Activated naive CD4-positive, alpha-beta T cell treated with anti-CD3 and anti-CD28 coated beads, Interleukin-2, amount 10 ng/mL, durations not matched to agents 7 days and 5 days (primary cell): Measurements from ENCODE around the gene RPTOR.

ENCODE experiments used
- CTCF ChIA-PET: fragments of 350-600 bp; sonication (Branson Sonifier 250); formaldehyde crosslinking; loops from one replicate; lab custom pipeline; 2021; ENCODE audit warnings: antibody characterized with exemption; lab: Charles Lee
- DNase-seq: peaks from one replicate; pipeline ENCODE4 v3.0.0-alpha.2; 2020
- H3K27ac Mint-ChIP-seq: one replicate; pipeline ENCODE4 v1.8.0; 2021; ENCODE audit warnings: mild to moderate bottlenecking, moderate library complexity, mixed read lengths
- H3K27me3 Mint-ChIP-seq: one replicate; pipeline ENCODE4 v1.8.0; 2021; ENCODE audit warnings: mild to moderate bottlenecking, mixed read lengths
- H3K36me3 Mint-ChIP-seq: one replicate; pipeline ENCODE4 v1.8.0; 2021; ENCODE audit warnings: mixed read lengths
- H3K4me1 Mint-ChIP-seq: one replicate; pipeline ENCODE4 v1.8.0; 2021; ENCODE audit warnings: mixed read lengths
- H3K4me3 Mint-ChIP-seq: one replicate; pipeline ENCODE4 v1.8.0; 2021; ENCODE audit warnings: mild to moderate bottlenecking, moderate library complexity, mixed read lengths
- H3K9me3 Mint-ChIP-seq: one replicate; pipeline ENCODE4 v1.8.0; 2021; ENCODE audit warnings: mixed read lengths

The RPTOR gene

DNA sequence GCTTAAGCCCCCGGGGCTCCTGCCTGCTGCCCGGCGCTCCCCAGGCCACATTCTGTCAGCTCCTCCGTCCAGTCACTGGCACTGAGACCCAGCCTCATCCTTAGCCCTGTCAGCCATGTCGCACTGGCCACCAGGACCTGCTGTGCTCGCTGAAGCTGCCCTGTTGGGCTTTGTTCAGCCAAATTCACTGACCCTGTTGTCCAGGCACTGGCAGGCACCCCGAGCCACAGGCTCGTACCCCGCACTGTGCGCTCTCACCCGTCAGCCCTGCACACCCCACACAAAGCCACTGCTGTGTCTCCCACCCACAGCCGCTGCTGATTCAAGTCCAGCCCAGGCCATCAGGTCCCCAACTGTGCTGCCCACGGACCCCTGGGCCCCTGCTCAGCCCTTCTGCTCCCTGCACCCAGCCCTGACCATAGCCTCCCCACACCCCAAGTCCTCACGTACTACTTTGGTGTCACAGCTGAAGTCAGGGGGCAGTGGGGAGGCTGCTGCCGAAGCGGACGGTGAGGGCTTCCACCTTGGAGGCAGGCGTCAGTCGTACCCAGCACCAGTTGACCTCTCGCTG, 315.5 kb downstream of the RPTOR start:
- Mint-ChIP-seq H3K4me1 (peaks cover 94% of the 10 kb centered on the region), H3K27ac (peak overlapping the region; percentile 99)
- CTCF ChIA-PET: interaction anchor here (0.6 to 1.0 kb wide), 2 partner anchors 17 to 32 kb away, joined by 3 read pairs; no protein-coding TSS in a partner anchor

DNA sequence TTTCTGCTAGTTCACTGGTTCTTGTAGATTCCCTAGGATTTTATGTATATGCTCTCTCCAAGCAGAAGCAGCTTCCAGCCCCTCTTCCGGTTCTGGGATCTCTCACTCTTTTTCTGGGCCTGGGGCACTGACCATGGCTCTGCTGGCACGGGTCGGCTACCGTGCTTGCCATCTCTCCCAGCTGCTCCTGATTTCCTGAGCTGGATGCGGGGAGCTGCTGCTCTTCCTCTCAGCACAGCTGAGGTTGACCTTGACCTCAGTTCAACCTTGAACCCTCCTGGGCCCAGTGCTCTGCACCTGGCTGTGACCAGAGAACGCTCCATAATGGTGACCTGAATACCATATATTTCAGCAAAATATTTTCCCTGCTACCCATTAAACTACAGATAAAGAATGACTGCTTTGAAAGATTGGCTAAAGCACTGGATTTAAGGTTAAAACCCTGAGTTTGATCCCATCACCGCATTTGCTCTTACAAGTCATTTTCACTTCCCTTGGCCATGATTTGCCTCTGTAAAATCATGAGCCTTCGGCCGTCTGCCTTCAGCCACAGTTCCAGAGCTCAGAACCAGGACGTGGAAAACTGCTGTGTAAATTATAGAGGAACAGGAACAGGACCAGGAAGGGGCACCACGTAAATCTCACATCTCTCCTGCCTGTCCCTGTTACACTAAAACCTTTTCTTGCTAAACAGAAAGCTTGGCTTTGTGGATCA, 316.2 kb downstream of the RPTOR start:
- CTCF ChIA-PET: interaction anchor here (0.7 to 1.4 kb wide), 5 partner anchors 16 to 434 kb away, joined by 3 to 4 read pairs (median 3); no protein-coding TSS in a partner anchor
- Mint-ChIP-seq H3K4me1 (peaks cover 93% of the 10 kb centered on the region), H3K9me3 (peaks cover 17% of the 10 kb centered on the region), H3K4me3 (peak overlapping the region; percentile 15), H3K27me3 (no peaks in the 10 kb centered on the region), H3K36me3 (peaks cover 76% of the 10 kb centered on the region), H3K27ac (peak overlapping the region; percentile 99)
- DNase-seq: no peak

More for the DNA sequence above, 315.5 kb downstream of the RPTOR start:
- no peak for DNase-seq
- H3K4me3 Mint-ChIP-seq: no peak overlapping the region
- no peaks in the 10 kb centered on the region for H3K27me3 Mint-ChIP-seq
- peaks cover 83% of the 10 kb centered on the region for H3K36me3 Mint-ChIP-seq
- H3K9me3 Mint-ChIP-seq: peaks cover 17% of the 10 kb centered on the region

DNA sequence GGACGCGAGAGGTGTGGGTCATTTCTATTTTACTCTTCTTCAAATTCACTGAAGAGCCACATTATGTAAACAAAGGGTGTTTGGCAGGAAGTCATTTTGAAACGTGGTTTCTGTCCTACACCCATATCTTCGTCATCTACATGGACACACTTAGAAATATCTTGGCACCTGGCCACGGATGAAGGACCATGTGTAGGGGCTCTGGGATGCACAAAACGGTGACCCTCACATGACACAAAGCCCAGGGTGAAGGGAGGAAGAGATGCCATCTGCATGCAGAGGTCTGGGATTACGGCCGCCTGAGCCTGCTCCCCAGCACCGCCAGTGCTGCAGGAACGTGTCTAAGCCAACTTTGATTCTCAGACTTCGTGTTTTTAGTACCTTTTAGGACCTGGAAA, 316.8 kb downstream of the RPTOR start:
- H3K9me3 Mint-ChIP-seq: peaks cover 17% of the 10 kb centered on the region
- DNase-seq: no peak
- H3K36me3 Mint-ChIP-seq: peaks cover 73% of the 10 kb centered on the region
- CTCF ChIA-PET: interaction anchor here (0.7 to 1.4 kb wide), 7 partner anchors 16 to 434 kb away, joined by 3 to 4 read pairs (median 3); no protein-coding TSS in a partner anchor
- peak overlapping the region; percentile 15 for H3K4me3 Mint-ChIP-seq
- peaks cover 91% of the 10 kb centered on the region for H3K4me1 Mint-ChIP-seq
- peak overlapping the region; percentile 99 for H3K27ac Mint-ChIP-seq
- H3K27me3 Mint-ChIP-seq: no peaks in the 10 kb centered on the region

DNA sequence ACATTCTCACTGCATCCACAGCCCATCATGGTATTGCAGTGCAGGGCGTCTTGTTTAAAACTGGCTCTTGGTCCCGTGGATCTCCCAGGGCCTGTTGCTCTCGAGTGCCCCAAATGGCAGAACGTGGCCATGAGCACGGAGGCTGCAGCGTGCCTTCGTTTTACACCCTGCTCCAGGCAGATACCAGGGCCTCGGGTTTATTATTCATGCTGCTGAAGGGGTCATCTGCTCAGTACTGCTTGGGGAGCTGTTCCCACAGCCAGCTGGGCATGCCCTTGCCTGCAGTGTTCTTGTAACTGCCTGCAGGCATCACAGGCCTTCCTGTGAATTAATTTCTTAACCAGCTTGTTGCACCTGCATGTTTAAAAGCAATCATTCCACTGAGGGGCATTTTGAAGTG, 317.3 kb downstream of the RPTOR start:
- Mint-ChIP-seq H3K27ac (peak overlapping the region; percentile 99), H3K36me3 (peaks cover 69% of the 10 kb centered on the region), H3K4me1 (peaks cover 91% of the 10 kb centered on the region), H3K4me3 (no peak overlapping the region), H3K9me3 (peaks cover 17% of the 10 kb centered on the region), H3K27me3 (no peaks in the 10 kb centered on the region)
- CTCF ChIA-PET: interaction anchor here (0.8 to 1.4 kb wide), 4 partner anchors 29 to 81 kb away, joined by 3 to 4 read pairs (median 3); no protein-coding TSS in a partner anchor
- peak; percentile 77 for DNase-seq

DNA sequence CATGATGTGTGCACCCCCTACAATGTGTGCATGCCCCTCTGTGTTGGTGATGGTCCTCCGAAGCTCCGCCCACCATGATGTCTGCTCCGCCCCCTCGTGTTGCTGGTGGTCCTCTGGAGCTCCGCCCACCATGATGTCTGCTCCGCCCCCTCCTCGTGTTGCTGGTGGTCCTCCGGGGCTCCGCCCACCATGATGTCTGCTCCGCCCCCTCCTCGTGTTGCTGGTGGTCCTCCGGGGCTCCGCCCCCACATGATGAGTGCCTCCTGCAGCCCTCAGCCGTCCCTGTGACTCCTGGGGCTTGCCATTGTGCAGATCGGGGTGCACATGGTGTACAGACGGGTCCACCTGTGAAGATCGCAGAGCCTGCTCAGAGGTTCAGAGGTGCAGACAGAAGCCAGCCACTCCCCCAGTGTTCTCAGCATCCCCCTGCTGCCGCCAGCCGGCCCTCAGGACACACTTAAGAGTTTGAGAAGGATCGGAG, 317.9 kb downstream of the RPTOR start:
- CTCF ChIA-PET: interaction anchor here (0.9 to 1.4 kb wide), 3 partner anchors 30 to 81 kb away, joined by 3 to 4 read pairs (median 3); no protein-coding TSS in a partner anchor
- Mint-ChIP-seq H3K4me3 (no peak overlapping the region), H3K36me3 (peaks cover 66% of the 10 kb centered on the region), H3K27me3 (no peaks in the 10 kb centered on the region), H3K27ac (peak overlapping the region; percentile 99), H3K9me3 (peaks cover 17% of the 10 kb centered on the region), H3K4me1 (peaks cover 91% of the 10 kb centered on the region)
- no peak for DNase-seq

DNA sequence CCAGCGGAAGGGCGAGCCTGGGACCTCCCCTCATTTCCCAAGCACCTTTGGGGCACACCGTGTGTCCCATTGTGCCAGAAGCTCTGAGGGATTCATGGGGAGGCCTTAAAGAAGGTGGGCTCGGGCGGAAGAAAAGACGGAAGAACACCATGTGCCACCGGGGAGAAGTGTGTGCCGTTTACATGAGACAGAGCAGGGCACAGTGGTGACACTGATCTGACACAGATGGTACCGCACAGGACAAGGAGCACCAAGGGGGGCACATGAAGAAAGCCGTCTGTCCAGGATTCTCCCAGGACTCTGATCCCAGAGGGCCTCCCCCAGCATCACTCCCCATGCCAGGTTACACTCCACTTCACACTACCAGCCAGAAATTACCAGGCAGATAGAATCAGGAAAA, 318.3 kb downstream of the RPTOR start:
- CTCF ChIA-PET: no interaction called here
- DNase-seq: no peak
- peak overlapping the region; percentile 64 for H3K27ac Mint-ChIP-seq
- peaks cover 66% of the 10 kb centered on the region for H3K36me3 Mint-ChIP-seq
- H3K4me3 Mint-ChIP-seq: no peak overlapping the region
- H3K27me3 Mint-ChIP-seq: no peaks in the 10 kb centered on the region
- peaks cover 17% of the 10 kb centered on the region for H3K9me3 Mint-ChIP-seq
- peaks cover 91% of the 10 kb centered on the region for H3K4me1 Mint-ChIP-seq

DNA sequence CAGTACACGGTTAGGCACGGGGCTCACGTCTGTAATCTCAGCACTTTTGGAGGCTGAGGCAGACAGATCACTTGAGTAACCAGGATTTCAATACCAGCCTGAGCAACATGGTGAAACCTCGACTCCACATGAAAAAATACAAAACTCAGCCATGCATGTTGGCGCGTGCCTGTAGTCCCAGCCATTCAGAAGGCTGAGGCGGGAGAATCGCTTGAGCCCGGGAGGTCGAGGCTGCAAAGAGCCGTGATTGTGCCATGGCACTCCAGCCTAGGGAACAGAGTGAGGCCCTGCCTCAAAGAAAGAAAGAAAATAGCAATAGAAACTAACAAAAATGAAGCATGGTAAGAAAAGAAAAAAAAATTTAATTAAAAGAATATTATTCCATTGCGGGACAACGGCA, 319.0 kb downstream of the RPTOR start:
- peaks cover 91% of the 10 kb centered on the region for H3K4me1 Mint-ChIP-seq
- H3K4me3 Mint-ChIP-seq: no peak overlapping the region
- peak overlapping the region; percentile 64 for H3K27ac Mint-ChIP-seq
- H3K9me3 Mint-ChIP-seq: peaks cover 17% of the 10 kb centered on the region
- CTCF ChIA-PET: interaction anchor here (3.2 kb wide), 1 partner anchor 35 kb away, joined by 30 read pairs; no protein-coding TSS in a partner anchor
- no peak for DNase-seq
- peaks cover 63% of the 10 kb centered on the region for H3K36me3 Mint-ChIP-seq
- H3K27me3 Mint-ChIP-seq: no peaks in the 10 kb centered on the region

DNA sequence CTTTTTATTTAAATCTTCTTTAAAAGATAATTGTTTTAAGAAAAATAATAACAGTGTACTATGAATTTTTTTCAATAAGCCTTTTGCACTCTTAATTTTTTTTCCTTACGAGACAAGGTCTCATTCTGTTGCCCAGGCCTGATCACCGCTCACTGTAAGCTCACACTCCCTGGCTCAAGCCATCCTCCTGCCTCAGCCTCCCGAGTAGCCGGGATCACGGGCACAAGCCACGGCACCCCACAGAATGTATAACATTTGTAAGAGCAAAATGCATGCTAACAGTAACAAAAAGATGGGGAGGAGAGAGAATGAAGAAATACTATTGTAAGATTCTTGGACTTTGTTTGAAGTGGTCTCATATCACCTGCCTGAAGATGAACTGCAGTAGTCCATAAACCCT, 320.1 kb downstream of the RPTOR start:
- CTCF ChIA-PET: interaction anchor here (3.2 kb wide), 1 partner anchor 34 kb away, joined by 30 read pairs; no protein-coding TSS in a partner anchor
- Mint-ChIP-seq H3K27me3 (no peaks in the 10 kb centered on the region), H3K9me3 (peaks cover 17% of the 10 kb centered on the region), H3K36me3 (peaks cover 60% of the 10 kb centered on the region), H3K4me3 (no peak overlapping the region), H3K27ac (no peak overlapping the region), H3K4me1 (peaks cover 89% of the 10 kb centered on the region)
- no peak for DNase-seq

DNA sequence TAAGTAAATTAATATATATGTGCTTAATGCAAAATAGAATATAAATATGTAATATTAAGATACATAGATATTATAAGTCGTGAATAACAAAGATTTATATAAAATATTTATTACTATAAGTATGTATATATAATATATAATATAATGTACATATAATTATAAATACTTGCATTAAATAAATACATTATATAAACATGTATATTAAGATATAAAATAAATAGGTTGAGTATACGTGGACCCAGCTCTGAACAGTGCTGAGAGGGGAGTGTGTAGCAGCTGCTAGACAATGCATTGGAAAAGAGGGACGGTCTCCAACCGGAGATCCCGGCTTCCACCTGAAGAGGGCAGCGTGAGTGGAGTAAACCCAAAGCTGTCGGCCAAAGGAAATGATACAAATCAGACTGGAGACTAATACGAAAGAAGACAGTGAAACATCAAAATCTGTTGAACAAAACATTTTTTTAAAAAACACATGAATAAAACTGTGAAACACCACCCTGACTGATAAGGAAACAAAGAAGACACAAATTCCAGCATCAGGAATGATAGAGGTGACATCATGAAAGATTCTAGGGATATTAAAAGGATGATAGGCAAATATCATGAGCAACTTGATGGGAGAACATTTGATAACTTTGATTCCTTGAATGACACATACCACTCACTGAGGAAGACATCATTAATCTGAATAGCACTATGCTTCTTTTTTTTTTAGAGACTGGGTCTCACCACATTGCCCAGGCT, 321.6 kb downstream of the RPTOR start:
- Mint-ChIP-seq H3K27me3 (no peaks in the 10 kb centered on the region), H3K4me3 (no peak overlapping the region), H3K4me1 (peaks cover 89% of the 10 kb centered on the region), H3K9me3 (peaks cover 17% of the 10 kb centered on the region), H3K36me3 (peaks cover 58% of the 10 kb centered on the region), H3K27ac (peak overlapping the region; percentile 25)
- CTCF ChIA-PET: interaction anchor here (0.7 to 3.2 kb wide), 4 partner anchors 10 to 104 kb away, joined by 3 to 30 read pairs (median 4); no protein-coding TSS in a partner anchor
- DNase-seq: peak; percentile 83

DNA sequence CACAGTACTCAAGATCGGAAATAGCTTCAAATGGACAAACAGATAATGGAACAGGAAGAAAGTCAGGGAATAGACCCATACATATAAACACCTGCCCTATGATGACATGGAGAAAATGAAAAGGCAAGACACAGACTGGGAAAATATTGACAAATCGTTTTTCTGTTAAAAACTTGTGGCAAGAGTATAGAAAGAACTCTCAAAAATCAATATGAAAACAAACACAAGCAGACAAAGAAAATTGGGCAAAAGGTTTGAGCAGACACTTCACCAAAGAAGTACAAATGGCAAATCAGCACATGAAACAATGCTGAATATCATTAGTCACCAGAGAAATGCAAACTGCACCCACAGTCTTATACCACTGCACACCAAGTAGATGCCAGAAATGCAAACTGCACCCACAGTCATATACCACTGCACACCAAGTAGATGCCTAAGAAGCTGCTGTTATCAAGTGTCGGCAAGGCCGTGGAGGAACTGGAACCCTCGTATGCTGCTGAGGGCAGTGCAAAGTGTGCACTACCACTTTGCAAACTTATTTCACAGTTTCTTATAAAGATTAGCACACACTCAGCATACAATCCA, 323.5 kb downstream of the RPTOR start:
- Mint-ChIP-seq H3K36me3 (peaks cover 47% of the 10 kb centered on the region), H3K4me1 (peaks cover 89% of the 10 kb centered on the region), H3K4me3 (no peak overlapping the region), H3K27ac (peak overlapping the region; percentile 22), H3K9me3 (peaks cover 14% of the 10 kb centered on the region), H3K27me3 (no peaks in the 10 kb centered on the region)
- CTCF ChIA-PET: interaction anchor here (1.1 kb wide), 1 partner anchor 31 kb away, joined by 4 read pairs; no protein-coding TSS in a partner anchor
- DNase-seq: no peak

DNA sequence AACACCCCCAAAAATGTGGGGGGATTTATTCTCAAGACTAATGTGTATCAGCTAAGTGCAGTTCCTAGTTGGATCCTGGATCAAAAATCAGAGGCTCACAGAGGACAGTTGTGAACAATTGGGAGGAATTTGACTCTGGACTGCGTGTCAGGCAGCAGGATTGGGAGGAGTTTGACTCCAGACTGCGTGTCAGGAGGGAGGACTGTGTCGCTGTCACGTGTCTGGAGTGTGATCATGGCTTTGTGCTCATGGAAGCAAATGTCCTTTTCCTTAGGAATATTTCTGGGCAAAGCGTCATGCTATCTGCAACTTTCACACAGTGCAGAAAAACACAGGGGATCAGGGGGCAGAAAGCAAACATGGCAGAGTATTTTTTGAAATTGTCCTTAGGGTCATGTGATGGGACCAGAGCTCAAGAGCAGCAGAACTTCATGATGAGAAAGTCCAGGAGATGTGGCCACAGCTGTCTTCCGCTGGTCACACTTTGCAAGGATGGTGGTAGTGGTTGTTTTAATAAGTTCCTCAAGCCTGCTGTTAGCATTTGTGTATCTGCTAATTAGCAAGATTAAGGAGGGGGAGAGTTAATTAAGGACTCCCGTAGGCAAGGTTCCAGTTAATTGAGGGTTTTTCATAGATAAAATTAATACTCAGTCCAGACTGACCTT, 325.0 kb downstream of the RPTOR start:
- Mint-ChIP-seq H3K4me1 (peaks cover 94% of the 10 kb centered on the region), H3K4me3 (peak overlapping the region; percentile 6), H3K27ac (peak overlapping the region; percentile 87), H3K36me3 (peaks cover 46% of the 10 kb centered on the region), H3K27me3 (no peaks in the 10 kb centered on the region), H3K9me3 (no peaks in the 10 kb centered on the region)
- CTCF ChIA-PET: interaction anchor here (0.8 to 1.1 kb wide), 2 partner anchors 10 to 88 kb away, joined by 3 read pairs; no protein-coding TSS in a partner anchor
- no peak for DNase-seq

DNA sequence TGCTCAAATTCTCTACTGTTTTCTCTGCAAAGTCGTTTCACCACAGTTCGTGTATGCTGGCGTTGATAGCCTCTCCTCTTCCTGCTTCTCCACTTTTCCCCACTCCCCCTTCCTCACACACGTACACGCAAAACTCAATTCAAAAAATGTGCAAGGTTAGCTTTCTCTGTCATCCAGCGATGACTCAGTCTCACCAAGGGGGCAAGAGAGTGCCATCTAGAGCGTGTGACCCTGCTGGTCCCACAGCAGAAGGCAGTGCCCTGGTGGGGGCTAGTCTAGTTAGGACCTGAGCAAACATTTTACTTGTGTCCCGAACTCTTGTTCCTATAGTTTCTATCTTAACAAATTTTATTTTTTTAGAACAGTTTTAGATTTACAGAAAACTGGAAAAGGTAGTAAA, 325.8 kb downstream of the RPTOR start:
- CTCF ChIA-PET: interaction anchor here (1.1 to 1.5 kb wide), 2 partner anchors 29 to 89 kb away, joined by 3 read pairs; no protein-coding TSS in a partner anchor
- H3K4me3 Mint-ChIP-seq: peak overlapping the region; percentile 5
- peaks cover 94% of the 10 kb centered on the region for H3K4me1 Mint-ChIP-seq

DNA sequence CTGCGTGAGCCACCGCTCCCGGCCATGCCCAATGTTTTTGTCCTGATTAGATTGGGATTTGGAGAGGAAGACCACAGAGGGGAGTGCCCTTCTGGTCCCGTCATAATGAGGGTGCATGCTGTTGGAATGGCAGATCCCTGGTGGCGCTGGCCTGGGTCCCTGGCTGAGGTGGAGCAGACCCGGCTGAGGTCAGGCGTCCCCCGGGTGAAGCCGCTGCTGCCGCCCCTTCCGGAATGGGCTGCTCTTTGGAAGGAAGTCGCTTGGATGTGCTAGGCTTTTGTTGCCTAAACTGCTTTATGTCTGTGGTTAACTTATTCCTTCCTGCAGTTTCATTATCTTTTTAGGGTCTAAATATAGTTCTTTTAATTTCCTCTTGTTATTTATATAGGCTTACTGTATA, 326.7 kb downstream of the RPTOR start:
- H3K4me3 Mint-ChIP-seq: peak overlapping the region; percentile 29
- peaks cover 54% of the 10 kb centered on the region for H3K36me3 Mint-ChIP-seq
- H3K27ac Mint-ChIP-seq: peak overlapping the region; percentile 87
- H3K9me3 Mint-ChIP-seq: no peaks in the 10 kb centered on the region
- peak; percentile 70 for DNase-seq
- H3K4me1 Mint-ChIP-seq: peaks cover 89% of the 10 kb centered on the region
- H3K27me3 Mint-ChIP-seq: no peaks in the 10 kb centered on the region
- CTCF ChIA-PET: interaction anchor here (1.5 kb wide), 1 partner anchor 28 kb away, joined by 3 read pairs; no protein-coding TSS in a partner anchor

More for the DNA sequence above, 325.8 kb downstream of the RPTOR start:
- Mint-ChIP-seq H3K27ac (peak overlapping the region; percentile 87), H3K36me3 (peaks cover 54% of the 10 kb centered on the region), H3K27me3 (no peaks in the 10 kb centered on the region), H3K9me3 (no peaks in the 10 kb centered on the region)
- DNase-seq: peak; percentile 48
